Bronchial epithelial cell (primary cell): ENCODE measurements around the gene SLC47A2. TPM values are rescaled to one million over a fixed set of nuclear protein-coding genes. Genes with fewer than 3 reads are reported as not detected.

Experiments
- DNase-seq: peaks from one replicate; pipeline ENCODE4 v3.0.0-alpha.2; 2010; ENCODE audit warnings: low read depth
- FAIRE-seq: peaks from 2 replicates; lab custom pipeline; 2011; peaks lifted over from hg19 to GRCh38; lab: Jason Lieb, UNC
- H3K27me3 ChIP-seq: 2 replicates; pipeline ENCODE4 v1.5.1; 2011; ENCODE audit warnings: low read length; ENCODE audit not compliant: control insufficient read depth, insufficient read depth
- H3K36me3 ChIP-seq: 2 replicates; pipeline ENCODE4 v1.5.1; 2011; ENCODE audit warnings: low read length; ENCODE audit not compliant: control insufficient read depth, insufficient read depth
- H3K4me3 ChIP-seq: 2 replicates; pipeline ENCODE4 v1.5.1; 2011; ENCODE audit warnings: mild to moderate bottlenecking, low read depth, low read length, control low read depth
- total RNA-seq: library from RNA; depleted of rRNA; stranded (reverse); fragments of >200 nt; gene quantifications from 2 replicates; pipeline ENCODE4 v1.2.1, GENCODE V29; 2014
- TF ChIP-seq, protein P1 (sequence below): IDR thresholded peaks from 2 replicates; pipeline ENCODE4 v1.5.1; 2011; ENCODE audit warnings: mild to moderate bottlenecking, moderate library complexity, low read length, control low read depth, inconsistent platforms; ENCODE audit not compliant: insufficient read depth, severe bottlenecking

SLC47A2 gene
- total RNA-seq, 1 donor from 2014 or later, result 0.79 TPM

DNA sequence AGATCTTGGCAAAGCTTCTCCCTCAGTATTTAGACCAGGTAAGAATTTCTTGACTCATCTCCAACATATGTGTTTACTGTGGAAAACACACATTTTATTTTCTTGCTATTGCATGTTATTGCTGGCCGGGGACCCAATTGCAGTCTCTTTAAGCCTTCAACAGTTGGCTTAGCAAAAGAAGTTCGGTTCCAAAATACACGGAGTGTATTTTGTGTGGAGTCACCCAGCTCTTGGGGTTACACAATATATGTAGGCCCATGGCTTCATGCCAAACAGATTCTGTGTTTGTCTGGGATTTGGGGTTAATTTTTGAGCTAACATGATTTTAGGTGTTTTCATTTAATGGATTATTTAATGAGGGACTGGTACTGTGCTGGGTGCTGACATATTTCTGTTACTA lies 63.8 kb downstream of the SLC47A2 start:
- H3K4me3 ChIP-seq, result no peak overlapping the region
- FAIRE-seq (no peak), DNase-seq (no peak)
- H3K27me3 ChIP-seq, result no peaks in the 10 kb centered on the region
- TF ChIP-seq, protein P1, sequence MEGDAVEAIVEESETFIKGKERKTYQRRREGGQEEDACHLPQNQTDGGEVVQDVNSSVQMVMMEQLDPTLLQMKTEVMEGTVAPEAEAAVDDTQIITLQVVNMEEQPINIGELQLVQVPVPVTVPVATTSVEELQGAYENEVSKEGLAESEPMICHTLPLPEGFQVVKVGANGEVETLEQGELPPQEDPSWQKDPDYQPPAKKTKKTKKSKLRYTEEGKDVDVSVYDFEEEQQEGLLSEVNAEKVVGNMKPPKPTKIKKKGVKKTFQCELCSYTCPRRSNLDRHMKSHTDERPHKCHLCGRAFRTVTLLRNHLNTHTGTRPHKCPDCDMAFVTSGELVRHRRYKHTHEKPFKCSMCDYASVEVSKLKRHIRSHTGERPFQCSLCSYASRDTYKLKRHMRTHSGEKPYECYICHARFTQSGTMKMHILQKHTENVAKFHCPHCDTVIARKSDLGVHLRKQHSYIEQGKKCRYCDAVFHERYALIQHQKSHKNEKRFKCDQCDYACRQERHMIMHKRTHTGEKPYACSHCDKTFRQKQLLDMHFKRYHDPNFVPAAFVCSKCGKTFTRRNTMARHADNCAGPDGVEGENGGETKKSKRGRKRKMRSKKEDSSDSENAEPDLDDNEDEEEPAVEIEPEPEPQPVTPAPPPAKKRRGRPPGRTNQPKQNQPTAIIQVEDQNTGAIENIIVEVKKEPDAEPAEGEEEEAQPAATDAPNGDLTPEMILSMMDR, result no peak
- H3K36me3 ChIP-seq, result peaks cover 18% of the 10 kb centered on the region

DNA sequence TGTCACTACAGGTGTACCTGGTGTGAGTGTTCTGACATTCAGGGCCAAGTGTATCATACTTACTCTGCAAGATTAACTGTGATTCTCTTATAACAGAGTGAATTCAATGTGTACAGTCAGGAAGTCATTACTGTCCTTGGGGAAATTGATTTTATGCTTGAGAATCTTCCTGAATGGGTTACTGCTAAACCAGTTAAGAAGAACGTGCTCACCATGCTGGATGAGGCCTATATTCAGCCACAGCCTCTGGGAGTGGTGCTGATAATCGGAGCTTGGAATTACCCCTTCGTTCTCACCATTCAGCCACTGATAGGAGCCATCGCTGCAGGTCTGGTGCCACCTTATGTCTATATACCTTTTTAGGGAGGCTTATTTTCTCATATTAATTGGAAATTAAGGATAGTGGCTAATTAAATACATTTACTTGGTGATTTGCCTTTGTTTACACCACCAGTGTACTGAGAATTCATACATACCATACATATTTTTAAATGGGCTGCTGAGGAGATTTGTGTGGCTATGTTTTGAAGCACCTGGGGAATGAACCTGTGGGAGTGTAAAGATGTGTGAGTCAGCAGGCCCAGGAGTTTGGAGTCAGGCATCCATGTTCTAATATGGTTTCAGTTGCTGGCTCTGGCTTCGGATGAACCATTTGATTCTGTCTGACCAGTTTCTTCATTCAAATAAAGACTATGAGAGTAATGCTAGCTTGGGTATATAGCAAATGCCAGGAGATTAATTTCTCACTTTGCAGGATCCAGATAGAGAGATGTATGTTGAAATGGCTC lies 64.7 kb downstream of the SLC47A2 start:
- H3K36me3 ChIP-seq, result peaks cover 15% of the 10 kb centered on the region
- TF ChIP-seq, protein P1, result no peak
- H3K27me3 ChIP-seq, result no peaks in the 10 kb centered on the region
- FAIRE-seq, result no peak
- H3K4me3 ChIP-seq, result peak overlapping the region; percentile 88
- peak; percentile 56 for DNase-seq

DNA sequence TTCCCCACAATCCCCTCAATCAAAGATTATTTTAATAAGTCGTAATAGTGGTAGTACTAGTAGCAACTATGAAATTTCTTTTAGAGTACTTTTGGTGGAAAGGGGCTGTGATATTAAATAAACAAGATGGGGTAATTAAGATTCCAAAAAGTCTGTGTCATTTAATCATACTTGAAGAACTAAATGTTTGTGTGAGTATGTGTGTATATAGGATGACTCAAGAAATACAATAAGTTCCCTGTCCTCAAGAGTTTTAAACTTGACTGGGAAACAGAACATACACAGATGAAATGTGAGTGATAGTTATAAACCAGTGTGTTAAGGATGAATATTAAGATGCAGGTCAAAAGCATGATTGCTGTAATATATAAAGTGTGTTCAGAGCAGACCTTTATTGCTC lies 65.6 kb downstream of the SLC47A2 start:
- H3K27me3 ChIP-seq, result no peaks in the 10 kb centered on the region
- no peak for FAIRE-seq
- H3K36me3 ChIP-seq, result peaks cover 11% of the 10 kb centered on the region
- TF ChIP-seq, protein P1, result no peak
- DNase-seq, result peak; percentile 75
- peak overlapping the region; percentile 88 for H3K4me3 ChIP-seq

DNA sequence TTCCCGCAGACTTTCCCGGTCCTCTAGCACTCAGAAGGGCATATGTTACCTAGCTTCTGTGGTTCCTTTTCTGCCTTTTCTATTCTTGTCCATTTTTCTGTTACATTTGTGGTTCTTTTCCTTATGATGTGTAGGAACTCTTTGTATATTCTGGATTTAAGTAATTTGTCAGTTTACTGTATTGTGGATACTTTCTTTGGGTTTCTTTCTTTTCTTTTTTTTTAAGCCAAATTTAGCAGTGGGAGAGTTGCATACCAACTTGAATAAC lies 67.2 kb downstream of the SLC47A2 start:
- DNase-seq (no peak), FAIRE-seq (no peak)
- TF ChIP-seq, protein P1, result no peak
- no peaks in the 10 kb centered on the region for H3K27me3 ChIP-seq
- H3K36me3 ChIP-seq, result peaks cover 3% of the 10 kb centered on the region
- H3K4me3 ChIP-seq, result peak overlapping the region; percentile 88

- H3K4me3 ChIP-seq, result peak within 1 kb of the TSS; percentile 88
- TF ChIP-seq, protein P1, result no peak
- no peaks in the 10 kb centered on the region for H3K27me3 ChIP-seq
- no peak for FAIRE-seq
- peaks cover 3% of the 10 kb centered on the region for H3K36me3 ChIP-seq
- DNase-seq, result peak; percentile 86
Measured at GRCh38 chr17:19648475-19649273, 67.7 kb downstream of the SLC47A2 start, which contains the start of gene ALDH3A2. TSS of gene ALDH3A2 (plus strand) at chr17:19648751. CDS start at chr17:19648972, 221 bp downstream.
